AG09319 (cell line): ENCODE measurements around the gene SYTL1.

Experiments used
- DNase-seq: peaks from one replicate; pipeline ENCODE4 v3.0.0-alpha.2; 2010; ENCODE audit warnings: low read depth; ENCODE audit errors: extremely low read depth
- TF ChIP-seq, protein P1 (sequence below): IDR thresholded peaks from 2 replicates; pipeline ENCODE4 v1.5.1; 2011; ENCODE audit warnings: low read depth, mild to moderate bottlenecking, inconsistent platforms, low read length, moderate library complexity

The SYTL1 gene

GRCh38 chr1:27374362-27375086 is 32.7 kb downstream of the SYTL1 start, which contains the start of gene FCN3:
Gene FCN3, minus strand, starts transcription at chr1:27374824. Its CDS starts 6 bp downstream, at chr1:27374818.
- TF ChIP-seq, protein P1, sequence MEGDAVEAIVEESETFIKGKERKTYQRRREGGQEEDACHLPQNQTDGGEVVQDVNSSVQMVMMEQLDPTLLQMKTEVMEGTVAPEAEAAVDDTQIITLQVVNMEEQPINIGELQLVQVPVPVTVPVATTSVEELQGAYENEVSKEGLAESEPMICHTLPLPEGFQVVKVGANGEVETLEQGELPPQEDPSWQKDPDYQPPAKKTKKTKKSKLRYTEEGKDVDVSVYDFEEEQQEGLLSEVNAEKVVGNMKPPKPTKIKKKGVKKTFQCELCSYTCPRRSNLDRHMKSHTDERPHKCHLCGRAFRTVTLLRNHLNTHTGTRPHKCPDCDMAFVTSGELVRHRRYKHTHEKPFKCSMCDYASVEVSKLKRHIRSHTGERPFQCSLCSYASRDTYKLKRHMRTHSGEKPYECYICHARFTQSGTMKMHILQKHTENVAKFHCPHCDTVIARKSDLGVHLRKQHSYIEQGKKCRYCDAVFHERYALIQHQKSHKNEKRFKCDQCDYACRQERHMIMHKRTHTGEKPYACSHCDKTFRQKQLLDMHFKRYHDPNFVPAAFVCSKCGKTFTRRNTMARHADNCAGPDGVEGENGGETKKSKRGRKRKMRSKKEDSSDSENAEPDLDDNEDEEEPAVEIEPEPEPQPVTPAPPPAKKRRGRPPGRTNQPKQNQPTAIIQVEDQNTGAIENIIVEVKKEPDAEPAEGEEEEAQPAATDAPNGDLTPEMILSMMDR: no peak
- DNase-seq: no peak

- no peak for DNase-seq
- TF ChIP-seq, protein P1: no peak
These were observed 36.1 kb downstream of the SYTL1 start for GRCh38 chr1:27377760-27378495.

- no peak for DNase-seq
- TF ChIP-seq, protein P1: no peak
These were observed 37.8 kb downstream of the SYTL1 start for GRCh38 chr1:27379564-27380122.

DNA sequence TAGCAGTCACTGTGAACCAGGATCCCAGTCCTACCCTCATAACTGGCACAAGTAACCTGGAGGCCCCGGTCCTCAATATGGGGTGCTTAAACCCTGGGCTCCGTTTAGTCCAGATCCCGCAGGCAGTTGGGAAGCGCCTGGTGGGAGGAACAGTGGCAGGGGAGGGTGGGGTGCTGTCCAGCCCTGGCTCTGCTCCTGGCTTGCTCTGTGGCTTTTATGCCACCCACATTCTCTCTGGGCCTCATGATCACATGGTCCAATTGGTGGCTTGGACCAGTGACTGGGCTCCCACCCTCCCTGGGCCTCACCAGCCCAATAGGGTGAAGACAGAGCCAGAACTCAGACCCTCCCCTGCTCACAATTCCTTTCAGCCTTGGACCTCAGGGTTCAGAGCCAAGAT is 38.4 kb downstream of the SYTL1 start:
- TF ChIP-seq, protein P1: no peak
- DNase-seq: no peak

DNA sequence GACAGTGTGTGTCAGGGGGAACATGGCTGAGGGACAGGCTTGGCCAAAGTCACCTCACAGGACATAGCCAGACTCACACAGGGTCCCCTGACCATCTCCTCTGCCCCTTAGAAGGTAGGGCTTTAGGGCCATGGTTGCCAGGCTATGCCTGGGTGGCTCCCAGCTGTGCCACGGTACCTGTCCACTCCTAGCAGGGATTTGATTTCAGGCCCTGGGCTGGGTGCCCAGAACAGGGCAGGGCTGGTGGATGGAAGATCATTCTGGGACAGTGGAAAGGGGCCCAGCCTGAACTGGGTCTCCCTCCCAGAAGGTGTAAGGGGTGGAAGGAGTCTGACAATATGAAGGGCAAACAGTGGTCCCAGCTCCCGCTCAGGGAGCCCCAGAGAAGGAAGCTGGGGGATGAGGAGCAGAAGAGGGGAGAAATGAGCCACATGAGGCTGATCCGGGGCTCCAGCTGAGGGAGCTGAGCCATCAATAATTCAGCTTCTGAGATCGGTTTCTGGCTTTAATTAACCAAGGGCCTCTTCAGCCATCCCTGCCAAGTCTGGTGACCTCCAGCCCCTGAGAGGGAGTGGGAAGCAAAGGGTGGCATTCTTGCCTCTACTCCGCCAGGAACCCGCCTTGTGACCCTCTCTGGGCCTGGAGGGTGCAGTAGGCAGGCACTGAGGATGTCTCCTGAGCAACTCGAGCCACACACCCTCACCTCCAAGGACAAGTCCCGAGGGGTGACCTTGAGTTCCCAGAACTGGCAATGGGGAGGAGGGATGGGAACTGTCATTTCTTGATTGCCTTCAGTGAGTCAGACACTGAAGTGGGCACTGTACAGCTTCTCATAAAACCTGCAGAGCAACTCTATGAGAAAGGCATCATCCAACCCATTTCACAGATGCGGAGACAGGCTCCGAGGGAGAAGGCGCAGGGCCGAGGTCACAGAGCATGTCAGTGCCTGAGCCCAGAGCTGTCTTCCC is 39.2 kb downstream of the SYTL1 start:
- DNase-seq: no peak
- TF ChIP-seq, protein P1: no peak

DNA sequence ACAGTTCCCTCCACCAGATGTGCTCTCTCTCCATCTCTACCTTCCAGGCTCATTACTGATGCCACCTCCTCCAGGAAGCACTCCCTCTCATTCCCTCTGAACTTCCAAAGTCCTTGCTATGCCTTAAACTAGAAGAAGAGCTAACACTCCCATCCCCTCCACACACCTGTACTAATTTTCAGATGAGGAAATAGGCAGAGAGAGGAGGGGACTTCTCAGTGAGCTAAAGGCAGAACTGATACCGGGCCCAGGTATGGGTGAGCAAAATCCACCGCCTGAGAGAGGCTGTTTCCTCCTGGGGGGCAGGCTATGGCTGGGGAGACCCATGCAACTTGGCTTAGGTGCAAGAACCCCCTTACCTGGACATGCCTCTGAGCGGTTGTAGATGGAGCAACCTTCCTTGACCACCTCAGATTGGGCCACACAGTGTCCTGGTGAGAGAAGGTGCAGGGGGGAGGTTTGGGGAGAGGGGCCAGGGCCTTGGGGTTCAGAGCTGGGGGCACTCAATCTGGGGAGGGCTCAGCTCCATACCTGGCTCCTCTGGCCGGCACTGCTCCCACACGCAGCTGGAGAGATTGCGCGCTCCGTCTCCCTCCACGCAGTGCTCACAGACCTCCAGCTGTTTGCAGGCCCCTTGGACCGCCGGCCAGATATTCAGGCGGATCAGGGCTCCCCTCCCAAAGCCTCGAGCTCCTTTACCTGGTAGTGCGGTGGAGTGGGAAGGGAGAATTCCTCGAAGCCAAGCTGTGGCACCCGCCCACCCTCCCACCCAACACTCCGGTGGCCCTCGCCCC is 40.3 kb downstream of the SYTL1 start:
- TF ChIP-seq, protein P1: no peak
- DNase-seq: no peak
